HepG2 (cell line): ENCODE data around the gene RELL1. TPM values are rescaled to one million over a fixed set of nuclear protein-coding genes. Genes with fewer than 3 reads are reported as not detected.

Experiments
- BCL6 ChIP-seq: IDR thresholded peaks from 2 replicates; pipeline ENCODE4 v1.6.1; 2016; ENCODE audit warnings: missing genetic modification reagents, missing compliant biosample characterization
- DPF2 ChIP-seq: sonication (generic); formaldehyde crosslinking; IDR thresholded peaks from 2 replicates; pipeline ENCODE4 v1.4.0; 2020; ENCODE audit warnings: mild to moderate bottlenecking, low read depth, missing genetic modification reagents, borderline replicate concordance
- JUN ChIP-seq: sonication (generic); formaldehyde crosslinking; IDR thresholded peaks from 2 replicates; pipeline ENCODE4 v1.4.0; 2020; ENCODE audit warnings: mild to moderate bottlenecking, missing genetic modification reagents
- KAT8 ChIP-seq: IDR thresholded peaks from 2 replicates; pipeline ENCODE4 v1.6.1; 2016; ENCODE audit warnings: missing genetic modification reagents, missing compliant biosample characterization
- MAFK ChIP-seq, 2 experiments: IDR thresholded peaks in 1 of 2; conservative IDR thresholded peaks in 1 of 2; 2 replicates each; pipeline ENCODE4 v1.6.1; 2011; ENCODE audit warnings: improper control_type of control experiment in 2 of 2, low read length in 2 of 2
- MLXIP ChIP-seq: sonication (generic); formaldehyde crosslinking; IDR thresholded peaks from 2 replicates; pipeline ENCODE4 v1.9.0; 2021; ENCODE audit warnings: missing genetic modification reagents, borderline replicate concordance
- RARG ChIP-seq: sonication (generic); formaldehyde crosslinking; IDR thresholded peaks from 2 replicates; pipeline ENCODE4 v1.4.0; 2020; ENCODE audit warnings: low read depth, mild to moderate bottlenecking, missing genetic modification reagents
- SOX5 ChIP-seq: IDR thresholded peaks from 2 replicates; pipeline ENCODE4 v1.6.1; 2016; ENCODE audit warnings: borderline replicate concordance
- SP140L ChIP-seq: sonication (generic); formaldehyde crosslinking; IDR thresholded peaks from 2 replicates; pipeline ENCODE4 v1.4.0; 2020; ENCODE audit warnings: missing genetic modification reagents, borderline replicate concordance
- SUZ12 ChIP-seq: fragments of 150-350 bp; IDR thresholded peaks from 2 replicates; pipeline ENCODE4 v1.6.1; 2014; ENCODE audit warnings: low read depth, low read length
- TRIM22 ChIP-seq: fragments of 450-650 bp; IDR thresholded peaks from 2 replicates; pipeline ENCODE4 v1.6.1; 2017
- YEATS2 ChIP-seq: sonication (generic); formaldehyde crosslinking; IDR thresholded peaks from 2 replicates; pipeline ENCODE4 v1.4.0; 2020; ENCODE audit warnings: missing genetic modification reagents, borderline replicate concordance
- ZNF484 ChIP-seq: sonication (generic); formaldehyde crosslinking; IDR thresholded peaks from 2 replicates; pipeline ENCODE4 v1.5.1; 2020; ENCODE audit warnings: mild to moderate bottlenecking, low read depth, missing genetic modification reagents, borderline replicate concordance
- ZNF597 ChIP-seq: sonication (generic); formaldehyde crosslinking; IDR thresholded peaks from 2 replicates; pipeline ENCODE4 v1.5.0; 2020; ENCODE audit warnings: missing genetic modification reagents
- ZNF639 ChIP-seq: conservative IDR thresholded peaks from 2 replicates; pipeline ENCODE4 v1.6.1; 2018; ENCODE audit warnings: missing genetic modification reagents
- ZNF646 ChIP-seq: sonication (generic); formaldehyde crosslinking; IDR thresholded peaks from 2 replicates; pipeline ENCODE4 v1.9.0; 2021; ENCODE audit warnings: mild to moderate bottlenecking, missing genetic modification reagents
- ZNF724P ChIP-seq: sonication (generic); formaldehyde crosslinking; IDR thresholded peaks from 2 replicates; pipeline ENCODE4 v1.8.0; 2022; ENCODE audit warnings: missing genetic modification reagents, borderline replicate concordance
- polyA plus RNA-seq, 8 experiments: library from polyadenylated mRNA; depleted of rRNA in 3 of 8; stranded (reverse) in 7 of 8; unstranded in 1 of 8; fragments of >200 nt; fragmentation: Illumina TruSeq in 4 of 8; extraction: Trizol in 4 of 8; gene quantifications; 2 replicates each; pipeline versions ENCODE4 v1.2.1 to v1.2.3, GENCODE V29; 2011 to 2016; ENCODE audit warnings: low read depth in 4 of 8, missing spikeins in 1 of 8, mixed read lengths in 1 of 8; ENCODE audit not compliant: insufficient read depth in 1 of 8
- total RNA-seq, 5 experiments: library from RNA; depleted of rRNA; stranded (reverse); fragments of >200 nt; fragmentation: Illumina TruSeq; extraction: Trizol; gene quantifications; 2 replicates each; pipeline ENCODE4 v1.2.3, GENCODE V29; 2016; ENCODE audit warnings: low read depth in 1 of 5

RELL1 gene
- total and polyA plus RNA-seq, 2 of the 13 experiments (the other 11 are each of a cell fraction or from before 2014, with no cell fraction given): 8.4 to 58.4 TPM

GRCh38 chr4:37728064-37728463 is 41.9 kb upstream of the RELL1 start (continued):
- TF ChIP-seq ZNF597 (CRISPR knock-in tag): no peak
- TF ChIP-seq KAT8 (CRISPR knock-in tag): 0 out of 2 replicates have a peak, but pooled peaks have one; percentile 29
- TF ChIP-seq DPF2 (CRISPR knock-in tag): no peak
- TF ChIP-seq TRIM22: no peak
- TF ChIP-seq MLXIP (CRISPR knock-in tag): no peak
- no peak for TF ChIP-seq ZNF724P (CRISPR knock-in tag)
- no peak for TF ChIP-seq SP140L (CRISPR knock-in tag)
- TF ChIP-seq ZNF484 (CRISPR knock-in tag): no peak
- peak; percentile 63; the same call in 1 of the 2 replicates for TF ChIP-seq SOX5
- peak; percentile 54 for TF ChIP-seq BCL6 (CRISPR knock-in tag)
- TF ChIP-seq JUN (CRISPR knock-in tag): no peak
- TF ChIP-seq YEATS2: no peak
- peak; percentile 86 for TF ChIP-seq ZNF646 (CRISPR knock-in tag)
- TF ChIP-seq MAFK (conservative IDR thresholded peaks at IDR 0.05 in 1 of 2, IDR thresholded peaks at IDR 0.05 in 1 of 2; ENCODE audit: low read length in 2 of 2): no peak
- TF ChIP-seq SUZ12: no peak
- TF ChIP-seq RARG: no peak
- TF ChIP-seq ZNF639 (CRISPR knock-in tag): no peak
